WTC11 (cell line): ENCODE data around the gene CNGA2. TPM values are rescaled to one million over a fixed set of nuclear protein-coding genes. Genes with fewer than 3 reads are reported as not detected.

Source experiments
- ATAC-seq: fragments of 200-7000 bp; cut with Tn5 transposase; 2 replicates; pipeline ENCODE4 v1.10.0; 2021; ENCODE audit warnings: mild to moderate bottlenecking, moderate library complexity
- CTCF ChIA-PET: fragments of 300-600 bp; sonication (Branson Sonifier 250); formaldehyde crosslinking; loops from one replicate; lab custom pipeline; 2021; ENCODE audit warnings: antibody characterized with exemption; lab: Charles Lee
- POLR2A ChIA-PET: fragments of 350-600 bp; sonication (Branson Sonifier 250); formaldehyde crosslinking; loops from one replicate; lab custom pipeline; 2021; ENCODE audit warnings: antibody characterized with exemption; lab: Charles Lee
- DNase-seq: peaks from one replicate; pipeline ENCODE4 v3.0.0; 2021; ENCODE audit warnings: low spot score
- H3K27ac Mint-ChIP-seq: 2 replicates; pipeline ENCODE4 v1.8.0; 2021; ENCODE audit warnings: mixed read lengths
- H3K27me3 Mint-ChIP-seq: 2 replicates; pipeline ENCODE4 v1.8.0; 2021; ENCODE audit warnings: low read depth, mild to moderate bottlenecking, moderate library complexity, mixed read lengths
- H3K36me3 Mint-ChIP-seq: 2 replicates; pipeline ENCODE4 v1.8.0; 2021; ENCODE audit warnings: mixed read lengths
- H3K4me1 Mint-ChIP-seq: 2 replicates; pipeline ENCODE4 v1.8.0; 2022; ENCODE audit warnings: mixed read lengths
- H3K4me3 Mint-ChIP-seq: 2 replicates; pipeline ENCODE4 v1.8.0; 2021; ENCODE audit warnings: mild to moderate bottlenecking, moderate library complexity, mixed read lengths
- H3K9me3 Mint-ChIP-seq: 2 replicates; pipeline ENCODE4 v1.8.0; 2021; ENCODE audit warnings: mixed read lengths
- AR ChIP-seq: fragments of 250-450 bp; sonication (Bioruptor Pico); IDR thresholded peaks from 2 replicates; pipeline ENCODE4 v1.9.0; 2021; ENCODE audit warnings: mild to moderate bottlenecking
- CBFB ChIP-seq: sonication (generic); formaldehyde crosslinking; IDR thresholded peaks from 2 replicates; pipeline ENCODE4 v1.8.1; 2022; ENCODE audit warnings: mild to moderate bottlenecking, low read depth, missing genetic modification reagents
- CREM ChIP-seq: sonication (generic); formaldehyde crosslinking; IDR thresholded peaks from 2 replicates; pipeline ENCODE4 v1.8.1; 2022; ENCODE audit warnings: mild to moderate bottlenecking, missing genetic modification reagents, moderate library complexity
- E2F1 ChIP-seq: sonication (generic); formaldehyde crosslinking; IDR thresholded peaks from 2 replicates; pipeline ENCODE4 v1.8.0; 2022; ENCODE audit warnings: mild to moderate bottlenecking, missing genetic modification reagents
- ERG ChIP-seq: fragments of 250-450 bp; sonication (Bioruptor Pico); IDR thresholded peaks from 2 replicates; pipeline ENCODE4 v1.8.0; 2021; ENCODE audit warnings: mild to moderate bottlenecking
- GRHL2 ChIP-seq: fragments of 250-450 bp; sonication (Bioruptor Pico); IDR thresholded peaks from 2 replicates; pipeline ENCODE4 v1.8.0; 2022; ENCODE audit warnings: mild to moderate bottlenecking, moderate library complexity; ENCODE audit not compliant: insufficient replicate concordance, severe bottlenecking
- HMGXB4 ChIP-seq: sonication (generic); formaldehyde crosslinking; IDR thresholded peaks from 2 replicates; pipeline ENCODE4 v1.8.1; 2023; ENCODE audit warnings: mild to moderate bottlenecking, moderate library complexity, missing genetic modification reagents
- IRF1 ChIP-seq: sonication (generic); formaldehyde crosslinking; IDR thresholded peaks from 2 replicates; pipeline ENCODE4 v1.8.0; 2023; ENCODE audit warnings: missing genetic modification reagents
- JAZF1 ChIP-seq: fragments of 250-450 bp; sonication (Bioruptor Pico); IDR thresholded peaks from 2 replicates; pipeline ENCODE4 v1.9.0; 2021; ENCODE audit warnings: moderate library complexity, mild to moderate bottlenecking, inconsistent platforms
- MAX ChIP-seq: sonication (generic); formaldehyde crosslinking; IDR thresholded peaks from 2 replicates; pipeline ENCODE4 v1.8.0; 2022; ENCODE audit warnings: mild to moderate bottlenecking, missing genetic modification reagents
- MXD4 ChIP-seq: fragments of 250-450 bp; sonication (Bioruptor Pico); IDR thresholded peaks from 2 replicates; pipeline ENCODE4 v1.8.0; 2021; ENCODE audit warnings: mild to moderate bottlenecking, moderate library complexity, borderline replicate concordance
- SMAD3 ChIP-seq: sonication (generic); formaldehyde crosslinking; IDR thresholded peaks from 2 replicates; pipeline ENCODE4 v1.8.0; 2022; ENCODE audit warnings: missing genetic modification reagents, mild to moderate bottlenecking, borderline replicate concordance
- SMAD4 ChIP-seq: sonication (generic); formaldehyde crosslinking; IDR thresholded peaks from 2 replicates; pipeline ENCODE4 v1.8.0; 2022; ENCODE audit warnings: mild to moderate bottlenecking, missing genetic modification reagents
- TCF7 ChIP-seq: sonication (generic); formaldehyde crosslinking; IDR thresholded peaks from 2 replicates; pipeline ENCODE4 v1.8.0; 2022; ENCODE audit warnings: mild to moderate bottlenecking, low read depth, missing genetic modification reagents, moderate library complexity
- TEAD1 ChIP-seq: sonication (generic); formaldehyde crosslinking; IDR thresholded peaks from 2 replicates; pipeline ENCODE4 v1.8.0; 2022; ENCODE audit warnings: mild to moderate bottlenecking, missing genetic modification reagents
- USF1 ChIP-seq: sonication (generic); formaldehyde crosslinking; IDR thresholded peaks from 2 replicates; pipeline ENCODE4 v1.8.0; 2022; ENCODE audit warnings: mild to moderate bottlenecking, missing genetic modification reagents
- USF2 ChIP-seq: sonication (generic); formaldehyde crosslinking; IDR thresholded peaks from 2 replicates; pipeline ENCODE4 v1.8.1; 2023; ENCODE audit warnings: mild to moderate bottlenecking, missing genetic modification reagents, moderate library complexity
- ZBTB43 ChIP-seq: sonication (generic); formaldehyde crosslinking; IDR thresholded peaks from 2 replicates; pipeline ENCODE4 v1.8.1; 2023; ENCODE audit warnings: mild to moderate bottlenecking, missing genetic modification reagents
- ZNF263 ChIP-seq: sonication (generic); formaldehyde crosslinking; IDR thresholded peaks from 2 replicates; pipeline ENCODE4 v1.8.1; 2022; ENCODE audit warnings: low read depth, mild to moderate bottlenecking, moderate library complexity, missing genetic modification reagents
- ZNF425 ChIP-seq: fragments of 250-450 bp; sonication (Bioruptor Pico); conservative IDR thresholded peaks from 2 replicates; pipeline ENCODE4 v1.9.0; 2021; ENCODE audit warnings: mild to moderate bottlenecking
- ZSCAN18 ChIP-seq: fragments of 250-450 bp; sonication (Bioruptor Pico); IDR thresholded peaks from 2 replicates; pipeline ENCODE4 v2.1.2; 2022; ENCODE audit warnings: mild to moderate bottlenecking, moderate library complexity
- total RNA-seq: library from RNA; stranded (reverse); gene quantifications from 3 replicates; pipeline ENCODE4 v1.2.3, GENCODE V29; 2021

The CNGA2 gene
- total RNA-seq, 1 experiment from 2014 or later: not detected

- TF ChIP-seq ZNF425 (CRISPR knock-in tag): no peak
- no peak for TF ChIP-seq ZNF263 (CRISPR knock-in tag)
These were observed 46.9 kb upstream of the CNGA2 start (continued) for GRCh38 chrX:151687635-151688034.

GRCh38 chrX:151688695-151689094 lies 45.9 kb upstream of the CNGA2 start:
- no peaks in the 10 kb centered on the region for H3K9me3 Mint-ChIP-seq
- TF ChIP-seq CREM (CRISPR knock-in tag): no peak
- no peak for TF ChIP-seq JAZF1 (CRISPR knock-in tag)
- no peak for TF ChIP-seq USF1 (CRISPR knock-in tag)
- no peak for TF ChIP-seq USF2
- TF ChIP-seq E2F1: no peak
- TF ChIP-seq SMAD4: no peak
- TF ChIP-seq GRHL2 (CRISPR knock-in tag): no peak
- no peak for TF ChIP-seq MAX (CRISPR knock-in tag)
- TF ChIP-seq ZSCAN18 (CRISPR knock-in tag): no peak
- no peak for TF ChIP-seq ERG (CRISPR knock-in tag)
- no peak for TF ChIP-seq ZBTB43 (CRISPR knock-in tag)
- no peak for TF ChIP-seq CBFB (CRISPR knock-in tag)
- no peak for TF ChIP-seq TEAD1 (CRISPR knock-in tag)
- no peak for TF ChIP-seq HMGXB4 (CRISPR knock-in tag)
- TF ChIP-seq TCF7 (CRISPR knock-in tag): no peak
- TF ChIP-seq SMAD3 (CRISPR knock-in tag): no peak
- TF ChIP-seq MXD4 (CRISPR knock-in tag): no peak
- TF ChIP-seq AR (CRISPR knock-in tag): no peak
- no peak for TF ChIP-seq ZNF263 (CRISPR knock-in tag)
- TF ChIP-seq IRF1 (CRISPR knock-in tag): no peak
- TF ChIP-seq, all 79 proteins: peak for 0
- no peaks in the 10 kb centered on the region for H3K36me3 Mint-ChIP-seq
- no peak for DNase-seq
- no peak overlapping the region for H3K4me3 Mint-ChIP-seq
- H3K27me3 Mint-ChIP-seq: peaks cover 5% of the 10 kb centered on the region
- ChIA-PET POLR2A (no interaction called here), CTCF (no interaction called here)
- no peaks in the 10 kb centered on the region for H3K4me1 Mint-ChIP-seq
- no peak overlapping the region for H3K27ac Mint-ChIP-seq
- ATAC-seq: no peak
